ENCODE measurements around the gene TTLL4.
"Not testable (repeated sequence)": the region's sequence is repeated elsewhere in the genome, so short reads cannot be mapped to it uniquely, and the experiment has no call there.

The TTLL4 gene
- total RNA-seq: 19.9 to 29.1 (median 22.8) reads per million in 4 experiments

GRCh38 chr2:218710687-218711549 lies at the start of gene TTLL4:
Gene TTLL4, plus strand, starts transcription at chr2:218710835. Its CDS starts 26,842 bp downstream, at chr2:218737677.
- DNase-seq: peak; percentile 97

- DNase-seq: no peak
Measured at GRCh38 chr2:218662377-218662776, 48.3 kb upstream of the TTLL4 start.

- DNase-seq: no peak
Measured at GRCh38 chr2:218662827-218663226, 47.8 kb upstream of the TTLL4 start.

DNA sequence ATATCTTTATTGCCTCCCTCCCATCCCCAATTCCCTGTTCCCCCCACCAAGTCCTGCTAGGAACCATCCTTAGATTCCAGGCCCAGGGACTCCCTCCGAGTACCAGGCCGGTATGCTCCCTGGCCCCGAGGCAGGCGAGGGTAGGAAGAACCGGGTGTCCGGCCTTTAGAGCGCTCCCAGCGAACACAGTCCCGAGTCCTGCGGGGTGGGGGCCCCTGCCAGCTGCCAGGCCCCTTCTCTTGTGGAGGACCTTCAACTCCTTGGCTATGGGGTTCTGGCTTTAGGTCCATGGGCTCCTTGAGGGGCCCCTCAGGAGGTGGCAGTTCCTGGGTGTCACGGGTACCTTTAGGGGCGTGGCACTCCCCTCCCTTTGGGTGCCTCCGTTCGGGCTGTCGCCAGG lies 46.7 kb upstream of the TTLL4 start:
- no peak for DNase-seq

GRCh38 chr2:218664653-218665052 lies 46.0 kb upstream of the TTLL4 start:
- DNase-seq: no peak

DNA sequence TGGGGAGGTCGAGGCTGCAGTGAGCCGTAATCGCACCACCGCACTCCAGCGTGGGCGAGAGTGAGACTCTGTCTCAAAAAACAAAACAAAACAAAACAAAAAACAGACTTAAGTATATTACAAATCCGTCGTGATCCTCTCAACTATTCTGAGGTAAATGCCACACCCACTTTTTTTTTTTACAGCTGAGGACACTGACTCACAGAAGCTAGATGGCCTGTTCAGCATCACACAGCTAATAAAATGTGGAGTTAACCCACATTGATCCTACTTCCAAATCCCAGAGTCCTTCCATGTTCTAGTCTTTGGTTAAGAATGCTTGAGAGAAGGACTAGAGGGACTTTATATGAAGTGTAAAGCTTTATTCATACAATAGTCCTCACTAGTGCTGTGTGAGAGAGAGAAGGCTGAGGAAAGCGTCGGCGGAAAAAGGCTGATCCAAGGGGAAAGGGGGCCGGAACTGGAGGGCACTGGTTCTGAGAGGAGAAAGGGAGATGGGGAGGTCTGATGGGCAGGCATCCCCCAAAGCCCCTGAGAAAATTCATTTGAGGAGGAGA lies 39.5 kb upstream of the TTLL4 start:
- no peak for DNase-seq

DNA sequence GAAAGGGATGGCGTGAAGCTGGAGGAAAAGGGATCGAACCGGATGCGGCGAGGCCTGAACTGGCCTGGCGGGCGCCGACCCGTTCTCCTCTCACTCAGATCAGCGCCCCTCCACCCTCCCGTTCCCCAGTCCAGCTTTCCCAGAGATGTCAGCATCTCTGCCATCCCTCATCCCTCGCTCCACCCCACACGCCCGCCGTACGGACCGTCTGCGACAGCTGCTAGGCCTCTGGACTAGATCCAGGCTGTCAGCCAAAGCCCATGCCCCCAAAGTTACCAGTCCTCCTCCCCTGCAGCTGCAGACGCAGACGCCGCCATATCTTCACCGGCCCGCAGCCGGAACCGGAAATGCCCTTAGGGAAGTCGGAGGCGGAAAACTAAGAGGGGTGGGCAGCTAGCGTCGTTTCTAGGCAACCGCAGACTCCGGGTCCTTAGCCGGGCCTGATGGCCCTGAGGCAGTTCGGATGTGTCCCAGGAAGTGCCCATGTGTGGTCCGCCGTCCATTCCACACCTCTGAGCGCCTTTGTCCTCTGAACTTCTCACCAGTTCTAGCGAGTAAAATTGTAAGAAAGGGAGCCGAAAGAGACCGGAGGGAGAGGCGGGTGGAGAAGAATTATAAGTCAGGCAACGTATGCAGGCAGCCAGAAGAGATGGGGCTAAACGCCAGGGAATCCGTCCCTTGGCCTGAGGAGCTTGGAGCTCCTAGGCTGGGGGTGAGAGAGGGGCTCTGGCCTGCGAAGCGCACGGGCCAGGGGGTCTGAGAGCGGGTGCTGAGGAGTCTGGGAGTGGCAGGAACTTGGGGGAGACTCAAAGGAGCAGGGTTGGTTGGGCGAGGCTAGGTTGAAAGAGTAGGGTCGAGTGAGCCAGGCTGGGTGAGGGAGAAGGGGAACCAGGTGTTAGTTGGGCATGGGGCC lies 38.7 kb upstream of the TTLL4 start, which contains the start of the genes RNF25 and STK36:
RNF25 (minus strand) TSS at position 349 of the 913 bp plus-strand sequence; CDS start at position 317, 32 bp downstream.
STK36 (plus strand) TSS at position 433 of the 913 bp plus-strand sequence. CDS start 744 bp downstream, outside the sequence.
- peak; percentile 67 for DNase-seq

- no peak for DNase-seq
Measured at GRCh38 chr2:218679119-218679518, 31.5 kb upstream of the TTLL4 start.

- DNase-seq: no peak
Measured at GRCh38 chr2:218680061-218680460, 30.6 kb upstream of the TTLL4 start.

- not testable (repeated sequence) for DNase-seq
Measured at GRCh38 chr2:218687400-218688060, 23.1 kb upstream of the TTLL4 start.

GRCh38 chr2:218691234-218691633 lies 19.4 kb upstream of the TTLL4 start:
- DNase-seq: no peak

- DNase-seq: no peak
Measured at GRCh38 chr2:218694405-218695145, 16.1 kb upstream of the TTLL4 start.

DNA sequence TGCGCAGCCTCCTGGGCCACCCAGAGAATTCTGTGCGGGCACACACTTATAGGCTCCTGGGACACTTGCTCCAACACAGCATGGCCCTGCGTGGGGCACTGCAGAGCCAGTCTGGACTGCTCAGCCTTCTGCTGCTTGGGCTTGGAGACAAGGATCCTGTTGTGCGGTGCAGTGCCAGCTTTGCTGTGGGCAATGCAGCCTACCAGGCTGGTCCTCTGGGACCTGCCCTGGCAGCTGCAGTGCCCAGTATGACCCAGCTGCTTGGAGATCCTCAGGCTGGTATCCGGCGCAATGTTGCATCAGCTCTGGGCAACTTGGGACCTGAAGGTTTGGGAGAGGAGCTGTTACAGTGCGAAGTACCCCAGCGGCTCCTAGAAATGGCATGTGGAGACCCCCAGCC lies 11.8 kb upstream of the TTLL4 start:
- no peak for DNase-seq

DNA sequence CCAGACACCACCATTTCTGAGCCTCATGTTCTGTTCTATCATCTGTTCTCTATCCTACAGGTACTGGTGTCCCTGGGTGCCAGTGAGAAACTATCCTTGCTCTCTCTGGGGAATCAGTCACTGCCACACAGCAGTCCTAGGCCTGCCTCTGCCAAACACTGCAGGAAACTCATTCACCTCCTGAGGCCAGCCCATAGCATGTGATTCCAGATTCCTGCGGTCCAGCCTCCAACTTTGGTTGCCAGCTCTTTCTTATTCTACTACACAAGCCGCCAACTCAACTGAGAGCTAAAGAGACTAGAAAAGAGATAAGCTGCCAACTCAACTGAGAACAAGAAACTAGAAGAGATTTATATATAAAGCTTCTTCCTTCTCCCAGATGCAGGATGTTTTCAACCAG lies 8.8 kb upstream of the TTLL4 start:
- no peak for DNase-seq

DNA sequence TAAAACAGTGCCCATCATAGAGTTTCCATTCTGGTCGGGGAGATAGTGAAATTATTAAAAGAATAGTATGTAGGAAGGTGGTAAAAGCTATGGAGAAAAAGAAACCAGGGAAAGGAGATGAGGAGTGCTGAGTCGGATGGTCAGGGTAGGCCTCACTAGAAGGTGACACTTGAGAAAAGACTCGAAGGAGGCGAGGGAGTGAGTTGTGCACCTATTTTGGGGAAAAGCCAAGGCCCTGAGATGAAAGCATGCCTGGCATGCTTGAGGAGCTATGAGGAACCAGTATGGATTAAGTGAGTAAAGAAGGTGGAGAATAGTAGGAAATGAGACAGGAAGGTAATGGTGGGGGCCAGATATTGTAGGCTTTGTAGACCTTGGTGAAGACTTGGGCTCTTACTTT lies 7.3 kb upstream of the TTLL4 start:
- no peak for DNase-seq

- DNase-seq: no peak
Measured at GRCh38 chr2:218708086-218708485, 2.5 kb upstream of the TTLL4 start.

- no peak for DNase-seq
Measured at GRCh38 chr2:218709908-218710307, 727 bp upstream of the TTLL4 start.

GRCh38 chr2:218710334-218710686 lies 325 bp upstream of the TTLL4 start:
- no peak for DNase-seq

DNA sequence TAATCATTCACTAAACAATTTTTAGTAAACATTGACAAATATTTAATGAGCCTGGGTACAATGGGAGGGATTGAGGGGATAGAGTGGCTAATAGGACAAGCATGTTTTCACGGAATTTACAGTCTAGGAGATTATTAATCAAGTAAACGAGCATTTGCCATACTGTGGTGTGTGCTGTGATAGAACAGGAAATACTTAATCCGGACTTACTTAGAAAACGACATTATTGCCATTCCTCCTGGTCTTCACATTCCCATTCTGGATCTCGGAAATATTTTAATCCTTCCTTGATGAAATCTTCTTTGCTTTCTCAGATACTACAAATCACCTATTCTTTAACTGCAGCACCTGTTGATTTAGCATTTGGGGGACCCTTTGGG lies 905 bp downstream of the TTLL4 start:
- DNase-seq: no peak

GRCh38 chr2:218713922-218714321 lies 3.3 kb downstream of the TTLL4 start:
- DNase-seq: no peak

GRCh38 chr2:218716070-218716469 lies 5.4 kb downstream of the TTLL4 start:
- DNase-seq: no peak

- no peak for DNase-seq
Measured at GRCh38 chr2:218717262-218717661, 6.6 kb downstream of the TTLL4 start.

All from effector CD8-positive, alpha-beta T cell (primary cell).